Osteoblast (primary cell): Measurements from ENCODE around the gene C2CD5. TPM values are rescaled to one million over a fixed set of nuclear protein-coding genes. Genes with fewer than 3 reads are reported as not detected.

ENCODE experiments used
- DNase-seq: peaks from one replicate; pipeline ENCODE4 v3.0.0; 2011; ENCODE audit warnings: low spot score, mixed read lengths; ENCODE audit not compliant: insufficient read length; ENCODE audit errors: missing footprints
- H2AFZ ChIP-seq: 2 replicates; pipeline ENCODE4 v1.6.0; 2011; ENCODE audit warnings: mild to moderate bottlenecking, low read length
- H3K27ac ChIP-seq: 2 replicates; pipeline ENCODE4 v1.5.1; 2011; ENCODE audit warnings: mild to moderate bottlenecking, low read depth, low read length, moderate library complexity
- H3K27me3 ChIP-seq: 2 replicates; pipeline ENCODE4 v1.6.0; 2012; ENCODE audit warnings: mild to moderate bottlenecking, control low read depth, inconsistent platforms, low read length, moderate library complexity; ENCODE audit not compliant: insufficient read depth
- H3K36me3 ChIP-seq: 2 replicates; pipeline ENCODE4 v1.5.1; 2011; ENCODE audit warnings: mild to moderate bottlenecking, low read length, control low read depth, moderate library complexity; ENCODE audit not compliant: insufficient read depth
- H3K4me1 ChIP-seq: 2 replicates; pipeline ENCODE4 v1.5.1; 2011; ENCODE audit warnings: mild to moderate bottlenecking, low read length, control low read depth, moderate library complexity; ENCODE audit not compliant: insufficient read depth
- H3K4me2 ChIP-seq: 2 replicates; pipeline ENCODE4 v1.6.0; 2011; ENCODE audit warnings: mild to moderate bottlenecking, low read length; ENCODE audit not compliant: insufficient read depth
- H3K4me3 ChIP-seq: fragments of 200-600 bp; sonication (generic); 3 replicates; pipeline ENCODE4 v1.5.1; 2012; ENCODE audit warnings: mild to moderate bottlenecking, low read length, inconsistent platforms; ENCODE audit not compliant: insufficient read depth
- H3K79me2 ChIP-seq: 2 replicates; pipeline ENCODE4 v1.6.0; 2012; ENCODE audit warnings: mild to moderate bottlenecking, low read length, control low read depth, inconsistent platforms; ENCODE audit not compliant: insufficient read depth
- H3K9me3 ChIP-seq: 2 replicates; pipeline ENCODE4 v1.5.1; 2011; ENCODE audit warnings: low read depth, low read length, control low read depth
- H4K20me1 ChIP-seq: 2 replicates; pipeline ENCODE4 v1.6.0; 2012; ENCODE audit warnings: mild to moderate bottlenecking, low read length, control low read depth; ENCODE audit not compliant: insufficient read depth
- CTCF ChIP-seq: IDR thresholded peaks from 2 replicates; pipeline ENCODE4 v1.5.1; 2011; ENCODE audit warnings: mild to moderate bottlenecking, low read depth, low read length, moderate library complexity; ENCODE audit errors: extremely low read depth
- total RNA-seq: library from RNA; depleted of rRNA; stranded (reverse); fragments of >200 nt; gene quantifications from 2 replicates; pipeline ENCODE4 v1.2.3, GENCODE V29; 2012

C2CD5 gene
- total RNA-seq, 1 donor: 22.1 TPM

- Histone ChIP-seq H3K27ac (no peak overlapping the region), H3K79me2 (no peaks in the 10 kb centered on the region), H3K27me3 (peaks cover 21% of the 10 kb centered on the region), H4K20me1 (no peaks in the 10 kb centered on the region), H3K4me3 (peak overlapping the region; percentile 19), H3K9me3 (no peaks in the 10 kb centered on the region), H3K4me1 (no peaks in the 10 kb centered on the region), H3K36me3 (no peaks in the 10 kb centered on the region), H3K4me2 (peak overlapping the region; percentile 56), H2AFZ (peak overlapping the region; percentile 37)
- no peak for TF ChIP-seq CTCF
- no peak for DNase-seq
Observed at GRCh38 chr12:22437031-22437806, 107.1 kb downstream of the C2CD5 start.

GRCh38 chr12:22435583-22435982, 108.8 kb downstream of the C2CD5 start:
- DNase-seq: no peak
- no peaks in the 10 kb centered on the region for H3K4me1 ChIP-seq
- no peak for TF ChIP-seq CTCF
- H3K27me3 ChIP-seq: peaks cover 17% of the 10 kb centered on the region
- H3K27ac ChIP-seq: no peak overlapping the region
- no peak overlapping the region for H2AFZ ChIP-seq
- no peak overlapping the region for H3K4me3 ChIP-seq
- H3K9me3 ChIP-seq: no peaks in the 10 kb centered on the region
- no peaks in the 10 kb centered on the region for H4K20me1 ChIP-seq
- H3K4me2 ChIP-seq: no peak overlapping the region
- no peaks in the 10 kb centered on the region for H3K36me3 ChIP-seq
- H3K79me2 ChIP-seq: no peaks in the 10 kb centered on the region

- Histone ChIP-seq H3K79me2 (no peaks in the 10 kb centered on the region), H3K27me3 (peaks cover 11% of the 10 kb centered on the region), H3K4me1 (no peaks in the 10 kb centered on the region), H3K36me3 (no peaks in the 10 kb centered on the region), H3K9me3 (no peaks in the 10 kb centered on the region), H3K4me3 (no peak overlapping the region), H2AFZ (no peak overlapping the region), H4K20me1 (no peaks in the 10 kb centered on the region), H3K4me2 (peak overlapping the region; percentile 10), H3K27ac (no peak overlapping the region)
- no peak for DNase-seq
- TF ChIP-seq CTCF: no peak
Observed at GRCh38 chr12:22431693-22432251, 112.6 kb downstream of the C2CD5 start.

GRCh38 chr12:22416801-22417200, 127.5 kb downstream of the C2CD5 start:
- TF ChIP-seq CTCF: no peak
- H3K9me3 ChIP-seq: no peaks in the 10 kb centered on the region
- no peak overlapping the region for H3K4me3 ChIP-seq
- H3K27me3 ChIP-seq: peaks cover 9% of the 10 kb centered on the region
- H3K4me1 ChIP-seq: peaks cover 14% of the 10 kb centered on the region
- no peak overlapping the region for H2AFZ ChIP-seq
- H3K27ac ChIP-seq: no peak overlapping the region
- H3K4me2 ChIP-seq: no peak overlapping the region
- no peaks in the 10 kb centered on the region for H3K79me2 ChIP-seq
- no peak for DNase-seq
- H3K36me3 ChIP-seq: no peaks in the 10 kb centered on the region
- no peaks in the 10 kb centered on the region for H4K20me1 ChIP-seq
